C4-2B (cell line): ENCODE measurements around the gene MMP8.

Experiments used
- ZFX ChIP-seq: fragments of 450-650 bp; IDR thresholded peaks from 2 replicates; pipeline ENCODE4 v1.6.1; 2017
- TF ChIP-seq, protein P1 (sequence below): fragments of 450-650 bp; conservative IDR thresholded peaks from 2 replicates; pipeline ENCODE4 v1.5.1; 2017; ENCODE audit warnings: mild to moderate bottlenecking

DNA sequence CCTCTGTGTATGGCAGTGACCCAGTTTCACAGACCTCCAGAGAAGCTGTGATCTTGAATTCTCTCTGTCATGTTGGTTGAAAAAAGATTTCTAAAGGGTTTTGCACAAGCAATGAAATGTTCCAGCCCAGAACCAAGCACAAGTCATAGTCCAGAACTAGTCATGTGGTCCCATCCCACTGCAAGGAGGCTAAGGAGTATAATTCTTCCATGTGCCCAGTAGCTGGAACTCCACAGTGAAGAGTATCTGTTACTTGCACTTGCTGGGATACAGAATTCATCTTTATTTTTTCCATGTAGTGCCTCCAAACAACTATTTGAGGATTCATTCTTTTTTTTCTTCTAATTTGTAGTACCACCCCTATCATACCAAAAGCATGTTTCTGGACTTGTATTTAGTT lies 9.9 kb upstream of the MMP8 start:
- TF ChIP-seq, protein P1, sequence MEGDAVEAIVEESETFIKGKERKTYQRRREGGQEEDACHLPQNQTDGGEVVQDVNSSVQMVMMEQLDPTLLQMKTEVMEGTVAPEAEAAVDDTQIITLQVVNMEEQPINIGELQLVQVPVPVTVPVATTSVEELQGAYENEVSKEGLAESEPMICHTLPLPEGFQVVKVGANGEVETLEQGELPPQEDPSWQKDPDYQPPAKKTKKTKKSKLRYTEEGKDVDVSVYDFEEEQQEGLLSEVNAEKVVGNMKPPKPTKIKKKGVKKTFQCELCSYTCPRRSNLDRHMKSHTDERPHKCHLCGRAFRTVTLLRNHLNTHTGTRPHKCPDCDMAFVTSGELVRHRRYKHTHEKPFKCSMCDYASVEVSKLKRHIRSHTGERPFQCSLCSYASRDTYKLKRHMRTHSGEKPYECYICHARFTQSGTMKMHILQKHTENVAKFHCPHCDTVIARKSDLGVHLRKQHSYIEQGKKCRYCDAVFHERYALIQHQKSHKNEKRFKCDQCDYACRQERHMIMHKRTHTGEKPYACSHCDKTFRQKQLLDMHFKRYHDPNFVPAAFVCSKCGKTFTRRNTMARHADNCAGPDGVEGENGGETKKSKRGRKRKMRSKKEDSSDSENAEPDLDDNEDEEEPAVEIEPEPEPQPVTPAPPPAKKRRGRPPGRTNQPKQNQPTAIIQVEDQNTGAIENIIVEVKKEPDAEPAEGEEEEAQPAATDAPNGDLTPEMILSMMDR, result no peak
- TF ChIP-seq ZFX, result no peak
